ENCODE results near the gene NFYA. TPM values are rescaled to one million over a fixed set of nuclear protein-coding genes. Genes with fewer than 3 reads are reported as not detected.

The NFYA gene
- total RNA-seq, 1 experiment from 2014 or later = 34.7 TPM

GRCh38 chr6:41049955-41050354, 22.8 kb upstream of the NFYA start:
- TF ChIP-seq HMGXB4 (CRISPR knock-in tag; IDR thresholded peaks at IDR 0.05) = no peak
- TF ChIP-seq, protein P1, sequence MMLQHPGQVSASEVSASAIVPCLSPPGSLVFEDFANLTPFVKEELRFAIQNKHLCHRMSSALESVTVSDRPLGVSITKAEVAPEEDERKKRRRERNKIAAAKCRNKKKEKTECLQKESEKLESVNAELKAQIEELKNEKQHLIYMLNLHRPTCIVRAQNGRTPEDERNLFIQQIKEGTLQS (CRISPR knock-in tag; conservative IDR thresholded peaks at IDR 0.05) = no peak
- no peak for TF ChIP-seq TCF7 (CRISPR knock-in tag; IDR thresholded peaks at IDR 0.05; ENCODE audit: low read depth)
- TF ChIP-seq ETV6 (CRISPR knock-in tag; IDR thresholded peaks at IDR 0.05) = no peak
- no peak for TF ChIP-seq ELF4 (CRISPR knock-in tag; IDR thresholded peaks at IDR 0.05; ENCODE audit: low read depth)
- TF ChIP-seq, protein P2, sequence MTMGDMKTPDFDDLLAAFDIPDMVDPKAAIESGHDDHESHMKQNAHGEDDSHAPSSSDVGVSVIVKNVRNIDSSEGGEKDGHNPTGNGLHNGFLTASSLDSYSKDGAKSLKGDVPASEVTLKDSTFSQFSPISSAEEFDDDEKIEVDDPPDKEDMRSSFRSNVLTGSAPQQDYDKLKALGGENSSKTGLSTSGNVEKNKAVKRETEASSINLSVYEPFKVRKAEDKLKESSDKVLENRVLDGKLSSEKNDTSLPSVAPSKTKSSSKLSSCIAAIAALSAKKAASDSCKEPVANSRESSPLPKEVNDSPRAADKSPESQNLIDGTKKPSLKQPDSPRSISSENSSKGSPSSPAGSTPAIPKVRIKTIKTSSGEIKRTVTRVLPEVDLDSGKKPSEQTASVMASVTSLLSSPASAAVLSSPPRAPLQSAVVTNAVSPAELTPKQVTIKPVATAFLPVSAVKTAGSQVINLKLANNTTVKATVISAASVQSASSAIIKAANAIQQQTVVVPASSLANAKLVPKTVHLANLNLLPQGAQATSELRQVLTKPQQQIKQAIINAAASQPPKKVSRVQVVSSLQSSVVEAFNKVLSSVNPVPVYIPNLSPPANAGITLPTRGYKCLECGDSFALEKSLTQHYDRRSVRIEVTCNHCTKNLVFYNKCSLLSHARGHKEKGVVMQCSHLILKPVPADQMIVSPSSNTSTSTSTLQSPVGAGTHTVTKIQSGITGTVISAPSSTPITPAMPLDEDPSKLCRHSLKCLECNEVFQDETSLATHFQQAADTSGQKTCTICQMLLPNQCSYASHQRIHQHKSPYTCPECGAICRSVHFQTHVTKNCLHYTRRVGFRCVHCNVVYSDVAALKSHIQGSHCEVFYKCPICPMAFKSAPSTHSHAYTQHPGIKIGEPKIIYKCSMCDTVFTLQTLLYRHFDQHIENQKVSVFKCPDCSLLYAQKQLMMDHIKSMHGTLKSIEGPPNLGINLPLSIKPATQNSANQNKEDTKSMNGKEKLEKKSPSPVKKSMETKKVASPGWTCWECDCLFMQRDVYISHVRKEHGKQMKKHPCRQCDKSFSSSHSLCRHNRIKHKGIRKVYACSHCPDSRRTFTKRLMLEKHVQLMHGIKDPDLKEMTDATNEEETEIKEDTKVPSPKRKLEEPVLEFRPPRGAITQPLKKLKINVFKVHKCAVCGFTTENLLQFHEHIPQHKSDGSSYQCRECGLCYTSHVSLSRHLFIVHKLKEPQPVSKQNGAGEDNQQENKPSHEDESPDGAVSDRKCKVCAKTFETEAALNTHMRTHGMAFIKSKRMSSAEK (CRISPR knock-in tag; IDR thresholded peaks at IDR 0.05; ENCODE audit: borderline replicate concordance) = no peak
- TF ChIP-seq SMAD3 (CRISPR knock-in tag; IDR thresholded peaks at IDR 0.05; ENCODE audit: borderline replicate concordance) = no peak
- ChIA-PET CTCF (interaction anchor here (0.8 to 3.0 kb wide), 3 partner anchors 9 to 12 kb away, joined by 3 to 26 read pairs (median 3); partner anchors contain the start of gene UNC5CL), POLR2A (no interaction called here)
- DNase-seq (ENCODE audit: low spot score) = no peak
- H3K9me3 Mint-ChIP-seq = no peaks in the 10 kb centered on the region
- no peak for ATAC-seq
- H3K4me1 Mint-ChIP-seq = peaks cover 23% of the 10 kb centered on the region
- H3K27ac Mint-ChIP-seq = no peak overlapping the region
- no peaks in the 10 kb centered on the region for H3K27me3 Mint-ChIP-seq (ENCODE audit: low read depth)
- H3K36me3 Mint-ChIP-seq = no peaks in the 10 kb centered on the region
- H3K4me3 Mint-ChIP-seq = no peak overlapping the region

GRCh38 chr6:41050536-41050935, 22.2 kb upstream of the NFYA start:
- H3K4me1 Mint-ChIP-seq = peaks cover 23% of the 10 kb centered on the region
- ChIA-PET POLR2A (no interaction called here), CTCF (interaction anchor here (3.0 kb wide), 1 partner anchor 11 kb away, joined by 26 read pairs; the partner anchor contains the start of gene UNC5CL)
- no peaks in the 10 kb centered on the region for H3K27me3 Mint-ChIP-seq (ENCODE audit: low read depth)
- no peak overlapping the region for H3K4me3 Mint-ChIP-seq
- no peaks in the 10 kb centered on the region for H3K9me3 Mint-ChIP-seq
- ATAC-seq = no peak
- DNase-seq (ENCODE audit: low spot score) = no peak
- no peak overlapping the region for H3K27ac Mint-ChIP-seq
- H3K36me3 Mint-ChIP-seq = no peaks in the 10 kb centered on the region
- no peak for TF ChIP-seq JUN (CRISPR knock-in tag; IDR thresholded peaks at IDR 0.05)
- TF ChIP-seq, protein P3, sequence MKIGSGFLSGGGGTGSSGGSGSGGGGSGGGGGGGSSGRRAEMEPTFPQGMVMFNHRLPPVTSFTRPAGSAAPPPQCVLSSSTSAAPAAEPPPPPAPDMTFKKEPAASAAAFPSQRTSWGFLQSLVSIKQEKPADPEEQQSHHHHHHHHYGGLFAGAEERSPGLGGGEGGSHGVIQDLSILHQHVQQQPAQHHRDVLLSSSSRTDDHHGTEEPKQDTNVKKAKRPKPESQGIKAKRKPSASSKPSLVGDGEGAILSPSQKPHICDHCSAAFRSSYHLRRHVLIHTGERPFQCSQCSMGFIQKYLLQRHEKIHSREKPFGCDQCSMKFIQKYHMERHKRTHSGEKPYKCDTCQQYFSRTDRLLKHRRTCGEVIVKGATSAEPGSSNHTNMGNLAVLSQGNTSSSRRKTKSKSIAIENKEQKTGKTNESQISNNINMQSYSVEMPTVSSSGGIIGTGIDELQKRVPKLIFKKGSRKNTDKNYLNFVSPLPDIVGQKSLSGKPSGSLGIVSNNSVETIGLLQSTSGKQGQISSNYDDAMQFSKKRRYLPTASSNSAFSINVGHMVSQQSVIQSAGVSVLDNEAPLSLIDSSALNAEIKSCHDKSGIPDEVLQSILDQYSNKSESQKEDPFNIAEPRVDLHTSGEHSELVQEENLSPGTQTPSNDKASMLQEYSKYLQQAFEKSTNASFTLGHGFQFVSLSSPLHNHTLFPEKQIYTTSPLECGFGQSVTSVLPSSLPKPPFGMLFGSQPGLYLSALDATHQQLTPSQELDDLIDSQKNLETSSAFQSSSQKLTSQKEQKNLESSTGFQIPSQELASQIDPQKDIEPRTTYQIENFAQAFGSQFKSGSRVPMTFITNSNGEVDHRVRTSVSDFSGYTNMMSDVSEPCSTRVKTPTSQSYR (CRISPR knock-in tag; IDR thresholded peaks at IDR 0.05) = no peak
- no peak for TF ChIP-seq TEAD4 (CRISPR knock-in tag; IDR thresholded peaks at IDR 0.05)
- no peak for TF ChIP-seq ZNF138 (CRISPR knock-in tag; conservative IDR thresholded peaks at IDR 0.05)
- TF ChIP-seq, protein P4, sequence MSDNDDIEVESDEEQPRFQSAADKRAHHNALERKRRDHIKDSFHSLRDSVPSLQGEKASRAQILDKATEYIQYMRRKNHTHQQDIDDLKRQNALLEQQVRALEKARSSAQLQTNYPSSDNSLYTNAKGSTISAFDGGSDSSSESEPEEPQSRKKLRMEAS (CRISPR knock-in tag; IDR thresholded peaks at IDR 0.05) = no peak
- no peak for TF ChIP-seq ZNF121 (CRISPR knock-in tag; IDR thresholded peaks at IDR 0.05)
- TF ChIP-seq, protein P2 (CRISPR knock-in tag; IDR thresholded peaks at IDR 0.05; ENCODE audit: borderline replicate concordance) = no peak
- TF ChIP-seq NR1H2 (CRISPR knock-in tag; IDR thresholded peaks at IDR 0.05) = no peak
- TF ChIP-seq ZBTB43 (CRISPR knock-in tag; IDR thresholded peaks at IDR 0.05) = no peak
- TF ChIP-seq HMGXB4 (CRISPR knock-in tag; IDR thresholded peaks at IDR 0.05) = no peak
- TF ChIP-seq NR2C2 (CRISPR knock-in tag; IDR thresholded peaks at IDR 0.05) = no peak

All from WTC11 (cell line).